Dendritic cell treated with granulocyte-macrophage colony-stimulating factor and Interleukin-4, amounts not matched to agents 40 ng/mL and 50 ng/mL, for 4 days (primary cell): ENCODE data around the gene ANXA9.

Source experiments
- H3K27ac Mint-ChIP-seq: one replicate; pipeline ENCODE4 v1.8.0; 2022; ENCODE audit warnings: mild to moderate bottlenecking, mixed read lengths
- H3K27me3 Mint-ChIP-seq: one replicate; pipeline ENCODE4 v1.8.0; 2022; ENCODE audit warnings: mild to moderate bottlenecking, mixed read lengths
- H3K36me3 Mint-ChIP-seq: one replicate; pipeline ENCODE4 v1.8.0; 2022; ENCODE audit warnings: low read depth, mixed read lengths
- H3K4me1 Mint-ChIP-seq: one replicate; pipeline ENCODE4 v1.8.0; 2022; ENCODE audit warnings: low read depth, mixed read lengths
- H3K4me3 Mint-ChIP-seq: one replicate; pipeline ENCODE4 v1.8.0; 2022; ENCODE audit warnings: mild to moderate bottlenecking, moderate library complexity, mixed read lengths
- H3K9me3 Mint-ChIP-seq: one replicate; pipeline ENCODE4 v1.8.0; 2022; ENCODE audit warnings: mixed read lengths
- intact Hi-C: fragments of 100-400 bp; cut with micrococcal nuclease; formaldehyde crosslinking; loops from one replicate; pipeline ENCODE4 v1.15.0; 2022

The ANXA9 gene

GRCh38 chr1:150981177-150981804 lies 801 bp upstream of the ANXA9 start:
- Mint-ChIP-seq H3K27ac (no peak overlapping the region), H3K4me1 (peaks cover 40% of the 10 kb centered on the region), H3K9me3 (no peaks in the 10 kb centered on the region), H3K27me3 (no peaks in the 10 kb centered on the region), H3K36me3 (peaks cover 8% of the 10 kb centered on the region), H3K4me3 (no peak overlapping the region)
- intact Hi-C loops: no loop called here

- peaks cover 8% of the 10 kb centered on the region for H3K36me3 Mint-ChIP-seq
- H3K4me1 Mint-ChIP-seq: peaks cover 8% of the 10 kb centered on the region
- no peaks in the 10 kb centered on the region for H3K27me3 Mint-ChIP-seq
- H3K4me3 Mint-ChIP-seq: no peak overlapping the region
- H3K27ac Mint-ChIP-seq: no peak overlapping the region
- intact Hi-C loops: no loop called here
- H3K9me3 Mint-ChIP-seq: no peaks in the 10 kb centered on the region
Measured at GRCh38 chr1:150985179-150985825, 3.2 kb downstream of the ANXA9 start.

DNA sequence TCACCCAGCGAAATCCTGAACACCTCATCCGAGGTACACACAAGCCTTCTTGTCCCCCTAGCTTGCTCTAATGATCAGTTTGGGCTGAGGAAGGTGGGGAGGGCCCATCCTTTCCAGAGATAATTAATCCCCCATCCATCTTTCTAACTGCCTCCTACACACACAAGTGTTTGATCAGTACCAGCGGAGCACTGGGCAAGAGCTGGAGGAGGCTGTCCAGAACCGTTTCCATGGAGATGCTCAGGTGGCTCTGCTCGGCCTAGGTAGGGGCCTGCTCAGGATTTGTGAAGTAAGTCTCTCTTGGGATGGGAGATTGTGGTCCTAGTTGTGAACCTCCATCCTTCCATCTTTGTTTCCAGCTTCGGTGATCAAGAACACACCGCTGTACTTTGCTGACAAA lies 5.8 kb downstream of the ANXA9 start:
- no peaks in the 10 kb centered on the region for H3K4me1 Mint-ChIP-seq
- intact Hi-C loops: no loop called here
- H3K27ac Mint-ChIP-seq: no peak overlapping the region
- no peaks in the 10 kb centered on the region for H3K9me3 Mint-ChIP-seq
- no peak overlapping the region for H3K4me3 Mint-ChIP-seq
- peaks cover 8% of the 10 kb centered on the region for H3K36me3 Mint-ChIP-seq
- no peaks in the 10 kb centered on the region for H3K27me3 Mint-ChIP-seq

GRCh38 chr1:150992626-150993025 lies 10.5 kb downstream of the ANXA9 start:
- intact Hi-C loops: loop anchor here (10.0 kb wide), 1 partner anchor 158 kb away; no protein-coding TSS in a partner anchor

DNA sequence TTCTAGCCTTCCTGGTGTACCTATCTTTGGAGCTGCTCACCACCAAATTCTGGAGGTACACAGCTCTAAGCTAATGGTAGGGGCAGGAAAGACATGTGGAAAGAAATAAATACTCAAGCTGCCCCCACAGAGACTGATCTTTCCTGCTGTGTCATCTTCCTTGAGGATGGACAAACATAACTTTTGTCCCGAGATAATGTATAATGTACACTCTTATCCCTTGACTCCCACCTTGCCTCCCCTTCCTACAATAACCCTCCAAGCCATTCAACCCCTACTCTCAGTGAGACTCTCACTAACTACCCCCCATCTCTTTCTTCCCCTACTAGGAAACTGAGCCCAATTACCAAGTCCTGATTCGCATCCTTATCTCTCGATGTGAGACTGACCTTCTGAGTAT lies 12.2 kb downstream of the ANXA9 start:
- intact Hi-C loops: loop anchor here (10.0 kb wide), 1 partner anchor 159 kb away; no protein-coding TSS in a partner anchor
- Mint-ChIP-seq H3K27ac (no peak overlapping the region), H3K27me3 (no peaks in the 10 kb centered on the region), H3K36me3 (peaks cover 45% of the 10 kb centered on the region), H3K4me3 (no peak overlapping the region), H3K4me1 (peaks cover 4% of the 10 kb centered on the region), H3K9me3 (no peaks in the 10 kb centered on the region)

More at GRCh38 chr1:150992626-150993025, 10.5 kb downstream of the ANXA9 start:
- Mint-ChIP-seq H3K27ac (no peak overlapping the region), H3K36me3 (peaks cover 30% of the 10 kb centered on the region), H3K27me3 (no peaks in the 10 kb centered on the region), H3K4me3 (no peak overlapping the region), H3K4me1 (no peaks in the 10 kb centered on the region), H3K9me3 (no peaks in the 10 kb centered on the region)

DNA sequence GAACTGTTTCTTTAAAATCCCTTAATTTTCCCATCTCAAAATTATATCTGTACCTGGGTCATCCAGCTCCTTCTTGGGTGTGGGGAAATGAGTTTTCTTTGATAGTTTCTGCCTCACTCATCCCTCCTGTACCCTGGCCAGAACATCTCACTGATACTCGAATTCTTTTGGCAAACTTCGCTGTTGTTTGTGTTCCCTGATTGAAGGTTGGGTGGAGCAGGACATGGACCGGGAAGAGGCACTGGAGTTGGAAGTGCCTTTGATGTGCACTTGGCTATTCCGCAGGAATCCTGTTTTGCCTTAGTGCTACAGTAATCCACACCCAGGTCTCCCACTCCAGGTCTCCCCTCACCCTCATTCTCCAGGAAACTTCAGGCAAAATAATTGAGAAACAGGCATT lies 13.4 kb downstream of the ANXA9 start:
- no peaks in the 10 kb centered on the region for H3K27me3 Mint-ChIP-seq
- H3K27ac Mint-ChIP-seq: no peak overlapping the region
- peaks cover 52% of the 10 kb centered on the region for H3K36me3 Mint-ChIP-seq
- H3K4me3 Mint-ChIP-seq: no peak overlapping the region
- peaks cover 14% of the 10 kb centered on the region for H3K4me1 Mint-ChIP-seq
- intact Hi-C loops: loop anchor here (10.0 kb wide), 1 partner anchor 161 kb away; no protein-coding TSS in a partner anchor
- H3K9me3 Mint-ChIP-seq: no peaks in the 10 kb centered on the region

GRCh38 chr1:150995896-150996295 lies 13.8 kb downstream of the ANXA9 start:
- peaks cover 19% of the 10 kb centered on the region for H3K4me1 Mint-ChIP-seq
- no peaks in the 10 kb centered on the region for H3K9me3 Mint-ChIP-seq
- no peak overlapping the region for H3K27ac Mint-ChIP-seq
- no peak overlapping the region for H3K4me3 Mint-ChIP-seq
- no peaks in the 10 kb centered on the region for H3K27me3 Mint-ChIP-seq
- intact Hi-C loops: loop anchor here (10.0 kb wide), 1 partner anchor 161 kb away; no protein-coding TSS in a partner anchor
- H3K36me3 Mint-ChIP-seq: peaks cover 56% of the 10 kb centered on the region

DNA sequence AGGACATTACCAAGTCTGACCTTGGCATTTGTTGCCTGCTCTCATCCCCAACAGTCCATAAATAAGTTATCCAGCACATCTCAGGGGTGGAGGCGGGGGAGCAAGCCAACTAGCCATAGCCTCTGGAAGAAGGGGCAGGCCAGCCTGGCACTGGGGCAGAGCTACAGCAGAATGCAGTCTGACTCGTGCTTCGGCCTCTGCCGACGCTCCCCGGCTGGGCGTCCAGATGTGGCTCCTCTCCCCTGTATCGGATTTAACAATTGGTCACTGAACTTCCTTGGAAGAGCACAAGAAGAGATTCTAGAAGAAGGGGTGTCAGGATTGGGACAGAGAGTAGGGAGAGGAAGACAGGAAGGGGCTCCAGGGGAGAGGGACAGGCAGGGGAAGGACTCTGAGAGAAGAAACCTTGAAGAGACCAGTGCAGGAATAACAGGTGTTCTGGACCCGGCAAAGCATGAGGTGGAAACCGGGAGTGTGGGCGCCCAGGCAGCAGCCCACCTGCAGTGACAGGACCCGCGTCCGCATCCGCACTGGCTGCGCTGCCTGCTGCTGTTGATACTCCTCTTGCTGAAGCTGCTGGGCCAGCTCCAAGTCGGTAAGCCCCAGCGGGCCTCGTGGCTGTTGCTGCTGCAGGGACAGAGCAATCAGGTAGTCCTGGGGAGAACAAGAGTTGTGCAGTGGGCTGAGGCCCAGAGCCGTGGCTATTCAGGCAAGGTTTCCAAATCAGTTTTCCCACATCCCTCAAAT lies 15.2 kb downstream of the ANXA9 start:
- Mint-ChIP-seq H3K4me3 (no peak overlapping the region), H3K27ac (no peak overlapping the region), H3K4me1 (peaks cover 33% of the 10 kb centered on the region), H3K27me3 (no peaks in the 10 kb centered on the region), H3K9me3 (no peaks in the 10 kb centered on the region), H3K36me3 (peaks cover 56% of the 10 kb centered on the region)
- intact Hi-C loops: loop anchor here (10.0 kb wide), 1 partner anchor 162 kb away; no protein-coding TSS in a partner anchor

GRCh38 chr1:150997949-150998348 lies 15.9 kb downstream of the ANXA9 start:
- Mint-ChIP-seq H3K36me3 (peaks cover 56% of the 10 kb centered on the region), H3K9me3 (no peaks in the 10 kb centered on the region), H3K4me3 (no peak overlapping the region), H3K27ac (no peak overlapping the region), H3K27me3 (no peaks in the 10 kb centered on the region), H3K4me1 (peaks cover 39% of the 10 kb centered on the region)
- intact Hi-C loops: loop anchor here (10.0 kb wide), 1 partner anchor 163 kb away; no protein-coding TSS in a partner anchor

GRCh38 chr1:150999051-150999674 lies 17.1 kb downstream of the ANXA9 start:
- Mint-ChIP-seq H3K4me3 (no peak overlapping the region), H3K27ac (no peak overlapping the region), H3K36me3 (peaks cover 56% of the 10 kb centered on the region), H3K27me3 (no peaks in the 10 kb centered on the region), H3K4me1 (peaks cover 44% of the 10 kb centered on the region), H3K9me3 (no peaks in the 10 kb centered on the region)
- intact Hi-C loops: loop anchor here (10.0 kb wide), 1 partner anchor 164 kb away; no protein-coding TSS in a partner anchor

DNA sequence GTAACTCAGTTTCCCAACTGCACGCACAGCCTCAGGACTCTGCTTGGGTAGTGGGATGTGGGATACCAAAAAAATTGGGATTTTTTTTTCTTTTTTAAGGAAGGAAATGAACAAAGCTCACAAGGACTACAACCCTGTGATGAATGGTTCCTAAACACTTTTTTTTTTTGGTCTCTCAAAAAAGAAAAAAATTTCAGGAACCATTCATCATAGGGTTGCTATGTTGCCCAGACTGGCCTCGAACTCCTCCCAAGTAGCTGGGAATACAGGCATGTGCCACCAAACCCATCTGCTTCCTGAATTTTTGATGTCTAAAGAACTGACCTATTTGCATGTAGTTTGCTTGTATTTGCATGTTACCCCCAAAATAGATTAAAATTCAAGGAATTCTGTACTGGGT lies 17.8 kb downstream of the ANXA9 start:
- Mint-ChIP-seq H3K4me3 (no peak overlapping the region), H3K27ac (no peak overlapping the region), H3K27me3 (no peaks in the 10 kb centered on the region), H3K4me1 (peaks cover 52% of the 10 kb centered on the region), H3K9me3 (no peaks in the 10 kb centered on the region), H3K36me3 (peaks cover 48% of the 10 kb centered on the region)
- intact Hi-C loops: loop anchor here (10.0 kb wide), 1 partner anchor 165 kb away; no protein-coding TSS in a partner anchor

- intact Hi-C loops: no loop called here
- H3K4me3 Mint-ChIP-seq: no peak overlapping the region
- peaks cover 56% of the 10 kb centered on the region for H3K4me1 Mint-ChIP-seq
- H3K36me3 Mint-ChIP-seq: peaks cover 43% of the 10 kb centered on the region
- no peak overlapping the region for H3K27ac Mint-ChIP-seq
- no peaks in the 10 kb centered on the region for H3K27me3 Mint-ChIP-seq
- H3K9me3 Mint-ChIP-seq: no peaks in the 10 kb centered on the region
Measured at GRCh38 chr1:151000408-151000807, 18.3 kb downstream of the ANXA9 start.

GRCh38 chr1:151001602-151002001 lies 19.5 kb downstream of the ANXA9 start:
- no peaks in the 10 kb centered on the region for H3K27me3 Mint-ChIP-seq
- peak overlapping the region; percentile 62 for H3K27ac Mint-ChIP-seq
- no peak overlapping the region for H3K4me3 Mint-ChIP-seq
- no peaks in the 10 kb centered on the region for H3K9me3 Mint-ChIP-seq
- H3K36me3 Mint-ChIP-seq: peaks cover 44% of the 10 kb centered on the region
- H3K4me1 Mint-ChIP-seq: peaks cover 68% of the 10 kb centered on the region
- intact Hi-C loops: no loop called here
